ENCODE measurements around the gene ALAS1. TPM values are rescaled to one million over a fixed set of nuclear protein-coding genes. Genes with fewer than 3 reads are reported as not detected.

Gene ALAS1
- total RNA-seq, 1 experiment from 2014 or later, result 80.2 TPM

DNA sequence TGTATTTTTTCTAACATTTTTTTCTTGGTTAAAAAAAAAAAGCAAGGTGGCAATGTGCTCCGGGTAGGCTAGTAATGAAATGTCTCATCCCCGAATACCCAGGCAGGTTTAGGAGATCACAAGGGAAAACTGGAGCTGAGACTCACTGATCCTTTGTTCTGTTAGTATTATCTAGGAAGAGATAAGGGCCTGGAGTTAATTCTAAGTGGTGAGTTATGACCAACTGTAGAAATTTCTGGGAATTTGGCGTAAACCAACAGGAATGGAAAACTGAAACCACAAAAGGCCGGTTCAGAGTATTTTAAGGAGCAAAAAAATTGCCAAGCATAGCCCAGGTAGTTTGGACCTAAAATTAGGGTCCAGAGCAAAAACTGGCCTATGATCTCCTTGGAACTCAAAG, 60.0 kb downstream of the ALAS1 start:
- H3K4me3 Mint-ChIP-seq (ENCODE audit: low read depth, unreplicated experiment), result no peak overlapping the region
- H3K4me1 Mint-ChIP-seq (ENCODE audit: low read depth, unreplicated experiment), result peaks cover under 1% of the 10 kb centered on the region
- no peak for DNase-seq
- CTCF ChIA-PET, result no interaction called here
- TF ChIP-seq, protein P1, sequence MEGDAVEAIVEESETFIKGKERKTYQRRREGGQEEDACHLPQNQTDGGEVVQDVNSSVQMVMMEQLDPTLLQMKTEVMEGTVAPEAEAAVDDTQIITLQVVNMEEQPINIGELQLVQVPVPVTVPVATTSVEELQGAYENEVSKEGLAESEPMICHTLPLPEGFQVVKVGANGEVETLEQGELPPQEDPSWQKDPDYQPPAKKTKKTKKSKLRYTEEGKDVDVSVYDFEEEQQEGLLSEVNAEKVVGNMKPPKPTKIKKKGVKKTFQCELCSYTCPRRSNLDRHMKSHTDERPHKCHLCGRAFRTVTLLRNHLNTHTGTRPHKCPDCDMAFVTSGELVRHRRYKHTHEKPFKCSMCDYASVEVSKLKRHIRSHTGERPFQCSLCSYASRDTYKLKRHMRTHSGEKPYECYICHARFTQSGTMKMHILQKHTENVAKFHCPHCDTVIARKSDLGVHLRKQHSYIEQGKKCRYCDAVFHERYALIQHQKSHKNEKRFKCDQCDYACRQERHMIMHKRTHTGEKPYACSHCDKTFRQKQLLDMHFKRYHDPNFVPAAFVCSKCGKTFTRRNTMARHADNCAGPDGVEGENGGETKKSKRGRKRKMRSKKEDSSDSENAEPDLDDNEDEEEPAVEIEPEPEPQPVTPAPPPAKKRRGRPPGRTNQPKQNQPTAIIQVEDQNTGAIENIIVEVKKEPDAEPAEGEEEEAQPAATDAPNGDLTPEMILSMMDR (IDR thresholded peaks at IDR 0.05; ENCODE audit: unreplicated experiment), result no peak
- no peaks in the 10 kb centered on the region for H3K9me3 Mint-ChIP-seq (ENCODE audit: low read depth, unreplicated experiment)
- intact Hi-C loops (cut with micrococcal nuclease; ENCODE audit: unreplicated experiment), result no loop called here
- H3K27me3 Mint-ChIP-seq (ENCODE audit: unreplicated experiment), result no peaks in the 10 kb centered on the region
- H3K27ac Mint-ChIP-seq (ENCODE audit: unreplicated experiment), result no peak overlapping the region
- H3K36me3 Mint-ChIP-seq (ENCODE audit: insufficient read depth, unreplicated experiment), result peaks cover 72% of the 10 kb centered on the region
- BruUV-seq (replicated peaks), result no TSS peak

DNA sequence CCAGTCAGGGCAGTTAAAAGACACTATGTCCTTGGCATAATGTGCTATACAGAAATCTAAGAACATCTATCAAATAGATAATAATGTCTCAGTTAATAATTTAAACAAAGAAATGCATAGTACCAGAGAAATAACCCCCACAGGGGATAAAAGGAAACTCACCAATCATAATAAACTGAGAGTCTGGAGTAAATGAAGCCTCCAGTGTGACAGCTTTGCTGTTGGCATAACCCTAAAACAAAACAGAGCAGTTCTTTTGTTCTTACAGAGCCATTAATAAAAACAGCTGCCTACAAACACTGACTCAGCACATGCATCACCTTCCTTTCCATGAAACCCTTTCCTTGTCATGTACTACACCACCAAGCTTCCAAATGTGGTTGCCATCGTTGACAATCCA, 61.1 kb downstream of the ALAS1 start:
- Mint-ChIP-seq H3K36me3 (ENCODE audit: insufficient read depth, unreplicated experiment) (peaks cover 72% of the 10 kb centered on the region), H3K4me1 (ENCODE audit: low read depth, unreplicated experiment) (peaks cover 12% of the 10 kb centered on the region), H3K9me3 (ENCODE audit: low read depth, unreplicated experiment) (no peaks in the 10 kb centered on the region), H3K4me3 (ENCODE audit: low read depth, unreplicated experiment) (no peak overlapping the region), H3K27me3 (ENCODE audit: unreplicated experiment) (no peaks in the 10 kb centered on the region), H3K27ac (ENCODE audit: unreplicated experiment) (no peak overlapping the region)
- TF ChIP-seq, protein P1 (IDR thresholded peaks at IDR 0.05; ENCODE audit: unreplicated experiment), result no peak
- intact Hi-C loops (cut with micrococcal nuclease; ENCODE audit: unreplicated experiment), result no loop called here
- no TSS peak for BruUV-seq (replicated peaks)
- no peak for DNase-seq
- CTCF ChIA-PET, result no interaction called here

DNA sequence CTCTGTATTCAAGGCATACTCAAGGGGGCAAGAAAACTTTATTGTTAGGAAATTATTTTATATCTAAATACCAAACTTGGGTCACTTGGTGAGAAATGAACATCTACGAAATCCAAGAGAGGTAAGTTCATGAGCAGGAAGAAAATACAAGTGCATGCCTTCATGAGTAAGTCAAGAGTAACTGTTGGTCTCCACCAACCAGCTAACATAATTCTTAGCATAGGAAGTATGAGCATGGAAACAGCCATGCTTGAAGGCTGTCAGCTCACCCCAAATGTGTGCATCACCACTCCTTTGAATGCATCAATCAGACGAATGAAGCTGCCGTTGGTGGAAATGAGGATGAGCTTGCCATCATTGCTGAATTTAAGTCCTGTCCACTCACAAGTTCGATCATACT, 61.5 kb downstream of the ALAS1 start:
- no TSS peak for BruUV-seq (replicated peaks)
- Mint-ChIP-seq H3K9me3 (ENCODE audit: low read depth, unreplicated experiment) (no peaks in the 10 kb centered on the region), H3K4me3 (ENCODE audit: low read depth, unreplicated experiment) (no peak overlapping the region), H3K4me1 (ENCODE audit: low read depth, unreplicated experiment) (peaks cover 16% of the 10 kb centered on the region), H3K36me3 (ENCODE audit: insufficient read depth, unreplicated experiment) (peaks cover 73% of the 10 kb centered on the region), H3K27ac (ENCODE audit: unreplicated experiment) (no peak overlapping the region), H3K27me3 (ENCODE audit: unreplicated experiment) (no peaks in the 10 kb centered on the region)
- CTCF ChIA-PET, result no interaction called here
- TF ChIP-seq, protein P1 (IDR thresholded peaks at IDR 0.05; ENCODE audit: unreplicated experiment), result no peak
- DNase-seq, result no peak
- intact Hi-C loops (cut with micrococcal nuclease; ENCODE audit: unreplicated experiment), result no loop called here

DNA sequence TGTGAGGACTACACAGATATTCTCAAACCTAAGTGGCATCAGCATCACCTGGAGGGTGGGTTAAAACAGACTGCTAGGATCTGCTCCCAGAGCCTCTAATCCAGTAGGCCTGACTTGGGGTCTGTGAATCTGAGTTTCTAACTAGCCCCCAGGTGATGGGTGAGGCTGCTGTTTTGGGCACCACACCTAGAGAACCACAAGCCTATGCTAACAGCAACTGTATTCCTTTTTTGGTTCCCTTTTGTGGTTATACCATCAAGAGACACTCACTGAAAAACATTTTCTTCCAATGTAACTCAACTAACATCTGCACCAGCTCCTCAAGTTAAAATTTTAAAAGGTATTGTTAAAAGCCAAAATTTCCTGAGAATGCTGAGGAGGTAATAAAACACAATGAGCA, 64.5 kb downstream of the ALAS1 start:
- TF ChIP-seq, protein P1 (IDR thresholded peaks at IDR 0.05; ENCODE audit: unreplicated experiment), result no peak
- no peaks in the 10 kb centered on the region for H3K9me3 Mint-ChIP-seq (ENCODE audit: low read depth, unreplicated experiment)
- no TSS peak for BruUV-seq (replicated peaks)
- H3K27me3 Mint-ChIP-seq (ENCODE audit: unreplicated experiment), result no peaks in the 10 kb centered on the region
- H3K4me3 Mint-ChIP-seq (ENCODE audit: low read depth, unreplicated experiment), result no peak overlapping the region
- intact Hi-C loops (cut with micrococcal nuclease; ENCODE audit: unreplicated experiment), result no loop called here
- CTCF ChIA-PET, result no interaction called here
- peaks cover 25% of the 10 kb centered on the region for H3K4me1 Mint-ChIP-seq (ENCODE audit: low read depth, unreplicated experiment)
- H3K27ac Mint-ChIP-seq (ENCODE audit: unreplicated experiment), result no peak overlapping the region
- no peak for DNase-seq
- H3K36me3 Mint-ChIP-seq (ENCODE audit: insufficient read depth, unreplicated experiment), result peaks cover 81% of the 10 kb centered on the region

Other genes starting within 250 kb of the ALAS1 start
- not detected in 2 replicates for gene GPR62, start 242.8 kb upstream of the ALAS1 start, total RNA-seq (2022)
- gene PCBP4, start 230.7 kb upstream of the ALAS1 start, total RNA-seq (2022), result 29.8 and 31.5 TPM in 2 replicates
- 39.8 and 45.4 TPM in 2 replicates for gene ABHD14B, start 224.1 kb upstream of the ALAS1 start, total RNA-seq (2022)
- gene ABHD14A, start 223.1 kb upstream of the ALAS1 start, total RNA-seq (2022), result 6.6 and 7.3 TPM in 2 replicates
- 71.6 and 74.9 TPM in 2 replicates for gene ACY1, start 214.6 kb upstream of the ALAS1 start, total RNA-seq (2022)
- gene RPL29, start 202.3 kb upstream of the ALAS1 start, total RNA-seq (2022), result 747 and 782 TPM in 2 replicates
- gene DUSP7, start 141.6 kb upstream of the ALAS1 start, total RNA-seq (2022), result 7.7 and 7.9 TPM in 2 replicates
- gene POC1A, start 43.7 kb upstream of the ALAS1 start, total RNA-seq (2022), result 26.4 and 26.9 TPM in 2 replicates
- 0.14 and 0.27 TPM in 2 replicates for gene TLR9, start 27.5 kb downstream of the ALAS1 start, total RNA-seq (2022)
- gene TWF2, start 41.0 kb downstream of the ALAS1 start, total RNA-seq (2022), result 48.1 and 49.1 TPM in 2 replicates
- 6.5 and 7.1 TPM in 2 replicates for gene PPM1M, start 47.6 kb downstream of the ALAS1 start, total RNA-seq (2022)
- 55.4 and 59.7 TPM in 2 replicates for gene WDR82, start 80.5 kb downstream of the ALAS1 start, total RNA-seq (2022)
- gene GLYCTK, start 89.7 kb downstream of the ALAS1 start, total RNA-seq (2022), result 9.4 and 10.7 TPM in 2 replicates
- gene DNAH1, start 118.2 kb downstream of the ALAS1 start, total RNA-seq (2022), result 10.2 and 13.1 TPM in 2 replicates
- gene BAP1, start 211.8 kb downstream of the ALAS1 start, total RNA-seq (2022), result 55.7 and 65.7 TPM in 2 replicates
- gene PHF7, start 212.5 kb downstream of the ALAS1 start, total RNA-seq (2022), result 3.9 and 5.4 TPM in 2 replicates
- gene SEMA3G, start 246.9 kb downstream of the ALAS1 start, total RNA-seq (2022), result 0.12 and 0.33 TPM in 2 replicates